HUDEP-2 (cell line): Measurements from ENCODE around the gene LRRN2.

Experiments used
- DNase-seq, 76 experiments: peaks; one replicate each; lab custom pipeline; 2025; ENCODE audit not compliant: unreplicated experiment in 76 of 76; lab: John Stamatoyannopoulos, UW

LRRN2 gene

GRCh38 chr1:204712708-204713430, 27.3 kb upstream of the LRRN2 start:
- DNase-seq, result peak in 1 of 76 experiments; percentile 3

GRCh38 chr1:204711947-204712701, 26.6 kb upstream of the LRRN2 start:
- peak in 28 of 76 experiments; percentile 6 to 63 (median 23) for DNase-seq

GRCh38 chr1:204711103-204711946, 25.8 kb upstream of the LRRN2 start:
- DNase-seq, result peak in 70 of 76 experiments; percentile 14 to 94 (median 60)

- peak in 1 of 76 experiments; percentile 24 for DNase-seq
Measured at GRCh38 chr1:204709960-204710912, 24.7 kb upstream of the LRRN2 start.

GRCh38 chr1:204709021-204709420, 23.5 kb upstream of the LRRN2 start:
- no peak for DNase-seq

GRCh38 chr1:204706838-204707509, 21.4 kb upstream of the LRRN2 start:
- peak in 4 of 76 experiments; percentile 7 to 58 (median 37) for DNase-seq

GRCh38 chr1:204705888-204706837, 20.6 kb upstream of the LRRN2 start:
- peak in 72 of 76 experiments; percentile 13 to 85 (median 51) for DNase-seq

- peak in 7 of 76 experiments; percentile 6 to 40 (median 21) for DNase-seq
Measured at GRCh38 chr1:204705493-204705811, 19.9 kb upstream of the LRRN2 start.

GRCh38 chr1:204704794-204705492, 19.4 kb upstream of the LRRN2 start:
- DNase-seq, result peak in 38 of 76 experiments; percentile 9 to 77 (median 34)

- no peak for DNase-seq
Measured at GRCh38 chr1:204703826-204704612, 18.5 kb upstream of the LRRN2 start.

- no peak for DNase-seq
Measured at GRCh38 chr1:204703268-204703664, 17.7 kb upstream of the LRRN2 start.

- no peak for DNase-seq
Measured at GRCh38 chr1:204702552-204703267, 17.2 kb upstream of the LRRN2 start.

- no peak for DNase-seq
Measured at GRCh38 chr1:204701229-204701628, 15.7 kb upstream of the LRRN2 start.

- DNase-seq, result no peak
Measured at GRCh38 chr1:204697893-204698292, 12.4 kb upstream of the LRRN2 start.

- no peak for DNase-seq
Measured at GRCh38 chr1:204696606-204697005, 11.1 kb upstream of the LRRN2 start.

GRCh38 chr1:204695692-204696091, 10.2 kb upstream of the LRRN2 start:
- no peak for DNase-seq
